HepG2 (cell line): ENCODE measurements around the gene ZKSCAN8. TPM values are rescaled to one million over a fixed set of nuclear protein-coding genes. Genes with fewer than 3 reads are reported as not detected.

ENCODE experiments used
- CENPT ChIP-seq: sonication (generic); formaldehyde crosslinking; IDR thresholded peaks from 2 replicates; pipeline ENCODE4 v1.8.0; 2022; ENCODE audit warnings: low read depth, mild to moderate bottlenecking, moderate library complexity, missing genetic modification reagents
- HNRNPLL ChIP-seq: fragments of 200-400 bp; formaldehyde crosslinking; IDR thresholded peaks from 2 replicates; pipeline ENCODE4 v1.6.1; 2017; ENCODE audit warnings: mild to moderate bottlenecking, low read depth, low read length; ENCODE audit not compliant: poor library complexity, severe bottlenecking
- KMT2A ChIP-seq: sonication (generic); formaldehyde crosslinking; IDR thresholded peaks from 2 replicates; pipeline ENCODE4 v1.4.0; 2020; ENCODE audit warnings: missing genetic modification reagents
- NR3C1 ChIP-seq: sonication (generic); formaldehyde crosslinking; IDR thresholded peaks from 2 replicates; pipeline ENCODE4 v1.4.0; 2020; ENCODE audit warnings: missing genetic modification reagents
- PHB2 ChIP-seq: fragments of 450-650 bp; IDR thresholded peaks from 2 replicates; pipeline ENCODE4 v1.6.1; 2018; ENCODE audit not compliant: partially characterized antibody
- SRF ChIP-seq: IDR thresholded peaks from 2 replicates; pipeline ENCODE4 v1.6.1; 2011; ENCODE audit warnings: mild to moderate bottlenecking, low read depth, low read length, moderate library complexity
- WIZ ChIP-seq: sonication (generic); formaldehyde crosslinking; IDR thresholded peaks from 2 replicates; pipeline ENCODE4 v1.5.1; 2020; ENCODE audit warnings: mild to moderate bottlenecking, missing genetic modification reagents
- ZBTB3 ChIP-seq: sonication (generic); formaldehyde crosslinking; IDR thresholded peaks from 2 replicates; pipeline ENCODE4 v1.4.0; 2020; ENCODE audit warnings: low read depth, mild to moderate bottlenecking, moderate library complexity, missing genetic modification reagents, borderline replicate concordance
- ZFP36L1 ChIP-seq: sonication (generic); formaldehyde crosslinking; IDR thresholded peaks from 2 replicates; pipeline ENCODE4 v1.8.0; 2022; ENCODE audit warnings: mild to moderate bottlenecking, missing genetic modification reagents, moderate library complexity
- ZNF333 ChIP-seq: sonication (generic); formaldehyde crosslinking; IDR thresholded peaks from 2 replicates; pipeline ENCODE4 v1.4.0; 2020; ENCODE audit warnings: mild to moderate bottlenecking, missing genetic modification reagents, borderline replicate concordance
- ZNF383 ChIP-seq: sonication (generic); formaldehyde crosslinking; IDR thresholded peaks from 2 replicates; pipeline ENCODE4 v1.4.0; 2020; ENCODE audit warnings: missing genetic modification reagents, mild to moderate bottlenecking, borderline replicate concordance
- ZNF652 ChIP-seq: IDR thresholded peaks from 2 replicates; pipeline ENCODE4 v1.6.1; 2016; ENCODE audit warnings: low read depth, borderline replicate concordance
- polyA plus RNA-seq, 8 experiments: library from polyadenylated mRNA; depleted of rRNA in 3 of 8; stranded (reverse) in 7 of 8; unstranded in 1 of 8; fragments of >200 nt; fragmentation: Illumina TruSeq in 4 of 8; extraction: Trizol in 4 of 8; gene quantifications; 2 replicates each; pipeline versions ENCODE4 v1.2.1 to v1.2.3, GENCODE V29; 2011 to 2016; ENCODE audit warnings: low read depth in 4 of 8, missing spikeins in 1 of 8, mixed read lengths in 1 of 8; ENCODE audit not compliant: insufficient read depth in 1 of 8
- total RNA-seq, 5 experiments: library from RNA; depleted of rRNA; stranded (reverse); fragments of >200 nt; fragmentation: Illumina TruSeq; extraction: Trizol; gene quantifications; 2 replicates each; pipeline ENCODE4 v1.2.3, GENCODE V29; 2016; ENCODE audit warnings: low read depth in 1 of 5
- TF ChIP-seq, protein P1 (sequence below): sonication (generic); formaldehyde crosslinking; conservative IDR thresholded peaks from 2 replicates; pipeline ENCODE4 v1.8.0; 2022; ENCODE audit warnings: missing genetic modification reagents
- TF ChIP-seq, protein P2 (sequence below): sonication (generic); formaldehyde crosslinking; IDR thresholded peaks from 2 replicates; pipeline ENCODE4 v1.4.0; 2020; ENCODE audit warnings: missing genetic modification reagents
- TF ChIP-seq, protein P3 (sequence below): IDR thresholded peaks from 2 replicates; pipeline ENCODE4 v1.6.1; 2016; ENCODE audit warnings: low read depth, missing genetic modification reagents, missing compliant biosample characterization
- TF ChIP-seq, protein P4 (sequence below): sonication (generic); formaldehyde crosslinking; IDR thresholded peaks from 2 replicates; pipeline ENCODE4 v1.4.0; 2020; ENCODE audit warnings: missing genetic modification reagents

ZKSCAN8 gene
- total and polyA plus RNA-seq, 2 of the 13 experiments (the other 11 are each of a cell fraction or from before 2014, with no cell fraction given), result 12.4 to 20.9 TPM

DNA sequence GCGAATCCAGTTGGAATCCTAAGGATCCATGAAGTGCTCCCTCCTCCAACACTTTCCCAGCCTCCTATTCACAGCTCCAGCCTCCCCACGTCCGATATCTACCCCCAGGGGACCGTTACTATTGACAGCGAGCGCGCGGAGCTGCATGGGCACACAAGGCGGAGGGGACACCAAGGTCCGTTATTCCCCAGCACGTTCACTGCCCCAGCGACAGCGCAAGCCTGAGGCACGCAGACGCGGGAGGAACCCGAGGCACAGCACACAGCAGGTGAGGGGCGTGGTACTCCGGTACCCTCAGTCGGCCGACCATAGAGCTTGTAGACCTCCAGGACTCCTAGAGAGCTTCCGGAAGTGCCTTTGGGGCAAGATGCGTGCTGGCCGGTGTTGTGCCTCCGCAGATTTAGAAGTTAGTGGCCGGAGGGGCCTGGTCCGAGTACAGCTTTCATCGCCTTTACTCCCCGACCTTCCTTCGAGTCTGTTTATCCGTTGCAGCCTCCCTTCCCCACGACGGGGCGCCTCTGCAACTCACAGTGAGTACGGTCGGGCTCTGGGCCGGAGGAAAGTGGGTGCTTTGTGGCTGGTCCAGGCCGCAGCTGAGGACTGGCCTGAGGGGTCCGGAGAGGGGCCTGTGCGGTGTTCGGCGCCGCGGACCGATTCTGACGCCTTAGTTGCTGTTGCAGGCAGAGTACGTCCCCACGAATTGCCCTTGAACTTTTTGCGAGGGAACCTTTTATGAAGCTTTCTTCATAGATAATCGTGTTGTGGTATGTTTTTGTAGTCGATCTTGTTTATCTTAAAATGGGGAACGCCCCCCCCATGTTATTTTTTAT is at the start of gene ZKSCAN8 (continued):
- TF ChIP-seq ZNF333 (CRISPR knock-in tag) (peak; percentile 99; the same call in 1 of the 2 replicates), ZBTB3 (CRISPR knock-in tag) (no peak; the same call in 1 of the 2 replicates), SRF (0 out of 2 replicates have a peak, but pooled peaks have one; percentile 28), ZFP36L1 (CRISPR knock-in tag) (peak; percentile 91), KMT2A (CRISPR knock-in tag) (peak; percentile 100), ZNF383 (CRISPR knock-in tag) (peak; percentile 84; the same call in 1 of the 2 replicates), WIZ (CRISPR knock-in tag) (peak; percentile 86; the same call in 1 of the 2 replicates), HNRNPLL (peak; percentile 96), PHB2 (no peak), NR3C1 (CRISPR knock-in tag) (0 out of 2 replicates have a peak, but pooled peaks have one; percentile 56), ZNF652 (CRISPR knock-in tag) (peak; percentile 73), CENPT (CRISPR knock-in tag) (no peak)
- TF ChIP-seq, protein P1, sequence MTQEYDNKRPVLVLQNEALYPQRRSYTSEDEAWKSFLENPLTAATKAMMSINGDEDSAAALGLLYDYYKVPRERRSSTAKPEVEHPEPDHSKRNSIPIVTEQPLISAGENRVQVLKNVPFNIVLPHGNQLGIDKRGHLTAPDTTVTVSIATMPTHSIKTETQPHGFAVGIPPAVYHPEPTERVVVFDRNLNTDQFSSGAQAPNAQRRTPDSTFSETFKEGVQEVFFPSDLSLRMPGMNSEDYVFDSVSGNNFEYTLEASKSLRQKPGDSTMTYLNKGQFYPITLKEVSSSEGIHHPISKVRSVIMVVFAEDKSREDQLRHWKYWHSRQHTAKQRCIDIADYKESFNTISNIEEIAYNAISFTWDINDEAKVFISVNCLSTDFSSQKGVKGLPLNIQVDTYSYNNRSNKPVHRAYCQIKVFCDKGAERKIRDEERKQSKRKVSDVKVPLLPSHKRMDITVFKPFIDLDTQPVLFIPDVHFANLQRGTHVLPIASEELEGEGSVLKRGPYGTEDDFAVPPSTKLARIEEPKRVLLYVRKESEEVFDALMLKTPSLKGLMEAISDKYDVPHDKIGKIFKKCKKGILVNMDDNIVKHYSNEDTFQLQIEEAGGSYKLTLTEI, result no peak
- TF ChIP-seq, protein P2, sequence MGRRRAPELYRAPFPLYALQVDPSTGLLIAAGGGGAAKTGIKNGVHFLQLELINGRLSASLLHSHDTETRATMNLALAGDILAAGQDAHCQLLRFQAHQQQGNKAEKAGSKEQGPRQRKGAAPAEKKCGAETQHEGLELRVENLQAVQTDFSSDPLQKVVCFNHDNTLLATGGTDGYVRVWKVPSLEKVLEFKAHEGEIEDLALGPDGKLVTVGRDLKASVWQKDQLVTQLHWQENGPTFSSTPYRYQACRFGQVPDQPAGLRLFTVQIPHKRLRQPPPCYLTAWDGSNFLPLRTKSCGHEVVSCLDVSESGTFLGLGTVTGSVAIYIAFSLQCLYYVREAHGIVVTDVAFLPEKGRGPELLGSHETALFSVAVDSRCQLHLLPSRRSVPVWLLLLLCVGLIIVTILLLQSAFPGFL (CRISPR knock-in tag), result no peak
- TF ChIP-seq, protein P3, sequence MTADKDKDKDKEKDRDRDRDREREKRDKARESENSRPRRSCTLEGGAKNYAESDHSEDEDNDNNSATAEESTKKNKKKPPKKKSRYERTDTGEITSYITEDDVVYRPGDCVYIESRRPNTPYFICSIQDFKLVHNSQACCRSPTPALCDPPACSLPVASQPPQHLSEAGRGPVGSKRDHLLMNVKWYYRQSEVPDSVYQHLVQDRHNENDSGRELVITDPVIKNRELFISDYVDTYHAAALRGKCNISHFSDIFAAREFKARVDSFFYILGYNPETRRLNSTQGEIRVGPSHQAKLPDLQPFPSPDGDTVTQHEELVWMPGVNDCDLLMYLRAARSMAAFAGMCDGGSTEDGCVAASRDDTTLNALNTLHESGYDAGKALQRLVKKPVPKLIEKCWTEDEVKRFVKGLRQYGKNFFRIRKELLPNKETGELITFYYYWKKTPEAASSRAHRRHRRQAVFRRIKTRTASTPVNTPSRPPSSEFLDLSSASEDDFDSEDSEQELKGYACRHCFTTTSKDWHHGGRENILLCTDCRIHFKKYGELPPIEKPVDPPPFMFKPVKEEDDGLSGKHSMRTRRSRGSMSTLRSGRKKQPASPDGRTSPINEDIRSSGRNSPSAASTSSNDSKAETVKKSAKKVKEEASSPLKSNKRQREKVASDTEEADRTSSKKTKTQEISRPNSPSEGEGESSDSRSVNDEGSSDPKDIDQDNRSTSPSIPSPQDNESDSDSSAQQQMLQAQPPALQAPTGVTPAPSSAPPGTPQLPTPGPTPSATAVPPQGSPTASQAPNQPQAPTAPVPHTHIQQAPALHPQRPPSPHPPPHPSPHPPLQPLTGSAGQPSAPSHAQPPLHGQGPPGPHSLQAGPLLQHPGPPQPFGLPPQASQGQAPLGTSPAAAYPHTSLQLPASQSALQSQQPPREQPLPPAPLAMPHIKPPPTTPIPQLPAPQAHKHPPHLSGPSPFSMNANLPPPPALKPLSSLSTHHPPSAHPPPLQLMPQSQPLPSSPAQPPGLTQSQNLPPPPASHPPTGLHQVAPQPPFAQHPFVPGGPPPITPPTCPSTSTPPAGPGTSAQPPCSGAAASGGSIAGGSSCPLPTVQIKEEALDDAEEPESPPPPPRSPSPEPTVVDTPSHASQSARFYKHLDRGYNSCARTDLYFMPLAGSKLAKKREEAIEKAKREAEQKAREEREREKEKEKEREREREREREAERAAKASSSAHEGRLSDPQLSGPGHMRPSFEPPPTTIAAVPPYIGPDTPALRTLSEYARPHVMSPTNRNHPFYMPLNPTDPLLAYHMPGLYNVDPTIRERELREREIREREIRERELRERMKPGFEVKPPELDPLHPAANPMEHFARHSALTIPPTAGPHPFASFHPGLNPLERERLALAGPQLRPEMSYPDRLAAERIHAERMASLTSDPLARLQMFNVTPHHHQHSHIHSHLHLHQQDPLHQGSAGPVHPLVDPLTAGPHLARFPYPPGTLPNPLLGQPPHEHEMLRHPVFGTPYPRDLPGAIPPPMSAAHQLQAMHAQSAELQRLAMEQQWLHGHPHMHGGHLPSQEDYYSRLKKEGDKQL (CRISPR knock-in tag), result peak; percentile 8
- TF ChIP-seq, protein P4, sequence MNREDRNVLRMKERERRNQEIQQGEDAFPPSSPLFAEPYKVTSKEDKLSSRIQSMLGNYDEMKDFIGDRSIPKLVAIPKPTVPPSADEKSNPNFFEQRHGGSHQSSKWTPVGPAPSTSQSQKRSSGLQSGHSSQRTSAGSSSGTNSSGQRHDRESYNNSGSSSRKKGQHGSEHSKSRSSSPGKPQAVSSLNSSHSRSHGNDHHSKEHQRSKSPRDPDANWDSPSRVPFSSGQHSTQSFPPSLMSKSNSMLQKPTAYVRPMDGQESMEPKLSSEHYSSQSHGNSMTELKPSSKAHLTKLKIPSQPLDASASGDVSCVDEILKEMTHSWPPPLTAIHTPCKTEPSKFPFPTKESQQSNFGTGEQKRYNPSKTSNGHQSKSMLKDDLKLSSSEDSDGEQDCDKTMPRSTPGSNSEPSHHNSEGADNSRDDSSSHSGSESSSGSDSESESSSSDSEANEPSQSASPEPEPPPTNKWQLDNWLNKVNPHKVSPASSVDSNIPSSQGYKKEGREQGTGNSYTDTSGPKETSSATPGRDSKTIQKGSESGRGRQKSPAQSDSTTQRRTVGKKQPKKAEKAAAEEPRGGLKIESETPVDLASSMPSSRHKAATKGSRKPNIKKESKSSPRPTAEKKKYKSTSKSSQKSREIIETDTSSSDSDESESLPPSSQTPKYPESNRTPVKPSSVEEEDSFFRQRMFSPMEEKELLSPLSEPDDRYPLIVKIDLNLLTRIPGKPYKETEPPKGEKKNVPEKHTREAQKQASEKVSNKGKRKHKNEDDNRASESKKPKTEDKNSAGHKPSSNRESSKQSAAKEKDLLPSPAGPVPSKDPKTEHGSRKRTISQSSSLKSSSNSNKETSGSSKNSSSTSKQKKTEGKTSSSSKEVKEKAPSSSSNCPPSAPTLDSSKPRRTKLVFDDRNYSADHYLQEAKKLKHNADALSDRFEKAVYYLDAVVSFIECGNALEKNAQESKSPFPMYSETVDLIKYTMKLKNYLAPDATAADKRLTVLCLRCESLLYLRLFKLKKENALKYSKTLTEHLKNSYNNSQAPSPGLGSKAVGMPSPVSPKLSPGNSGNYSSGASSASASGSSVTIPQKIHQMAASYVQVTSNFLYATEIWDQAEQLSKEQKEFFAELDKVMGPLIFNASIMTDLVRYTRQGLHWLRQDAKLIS (CRISPR knock-in tag), result no peak
